Glutamatergic neuron (in vitro differentiated cells): Measurements from ENCODE around the gene UPB1. TPM values are rescaled to one million over a fixed set of nuclear protein-coding genes. Genes with fewer than 3 reads are reported as not detected.
A peak's percentile ranks its signal among the peaks of the same experiment; 100 is the strongest.

ENCODE experiments used
- DNase-seq: peaks from one replicate; pipeline ENCODE4 v3.0.0; 2022
- H3K27ac Mint-ChIP-seq: one replicate; pipeline ENCODE4 v1.8.0; 2020; ENCODE audit warnings: mild to moderate bottlenecking, mixed read lengths, inconsistent platforms; ENCODE audit not compliant: unreplicated experiment
- H3K27me3 Mint-ChIP-seq: one replicate; pipeline ENCODE4 v1.8.0; 2020; ENCODE audit warnings: mild to moderate bottlenecking, moderate library complexity, mixed read lengths, inconsistent platforms; ENCODE audit not compliant: unreplicated experiment
- H3K36me3 Mint-ChIP-seq: one replicate; pipeline ENCODE4 v1.8.0; 2020; ENCODE audit warnings: mild to moderate bottlenecking, mixed read lengths, inconsistent platforms; ENCODE audit not compliant: unreplicated experiment
- H3K4me1 Mint-ChIP-seq: one replicate; pipeline ENCODE4 v1.8.0; 2020; ENCODE audit warnings: mild to moderate bottlenecking, low read depth, mixed read lengths, inconsistent platforms; ENCODE audit not compliant: unreplicated experiment
- H3K4me3 Mint-ChIP-seq: one replicate; pipeline ENCODE4 v1.8.0; 2020; ENCODE audit warnings: mild to moderate bottlenecking, mixed read lengths, inconsistent platforms; ENCODE audit not compliant: unreplicated experiment
- H3K9me3 Mint-ChIP-seq: one replicate; pipeline ENCODE4 v1.8.0; 2020; ENCODE audit warnings: mild to moderate bottlenecking, moderate library complexity, mixed read lengths, inconsistent platforms; ENCODE audit not compliant: unreplicated experiment
- total RNA-seq: library from RNA; stranded (reverse); fragmentation: NEBNext Ultra II Directional; extraction: Animal tissue kit (Norgen Biotek cat#: 25700); gene quantifications from one replicate; pipeline ENCODE4 v1.2.1, GENCODE V29; 2021; ENCODE audit not compliant: unreplicated experiment
- TF ChIP-seq, protein P1 (sequence below): fragments of 200-600 bp; sonication (generic); IDR thresholded peaks from one replicate; pipeline ENCODE4 v1.5.0; 2021; ENCODE audit not compliant: partially characterized antibody, unreplicated experiment

The UPB1 gene
- total RNA-seq, 1 donor from 2014 or later, result 0.37 TPM

DNA sequence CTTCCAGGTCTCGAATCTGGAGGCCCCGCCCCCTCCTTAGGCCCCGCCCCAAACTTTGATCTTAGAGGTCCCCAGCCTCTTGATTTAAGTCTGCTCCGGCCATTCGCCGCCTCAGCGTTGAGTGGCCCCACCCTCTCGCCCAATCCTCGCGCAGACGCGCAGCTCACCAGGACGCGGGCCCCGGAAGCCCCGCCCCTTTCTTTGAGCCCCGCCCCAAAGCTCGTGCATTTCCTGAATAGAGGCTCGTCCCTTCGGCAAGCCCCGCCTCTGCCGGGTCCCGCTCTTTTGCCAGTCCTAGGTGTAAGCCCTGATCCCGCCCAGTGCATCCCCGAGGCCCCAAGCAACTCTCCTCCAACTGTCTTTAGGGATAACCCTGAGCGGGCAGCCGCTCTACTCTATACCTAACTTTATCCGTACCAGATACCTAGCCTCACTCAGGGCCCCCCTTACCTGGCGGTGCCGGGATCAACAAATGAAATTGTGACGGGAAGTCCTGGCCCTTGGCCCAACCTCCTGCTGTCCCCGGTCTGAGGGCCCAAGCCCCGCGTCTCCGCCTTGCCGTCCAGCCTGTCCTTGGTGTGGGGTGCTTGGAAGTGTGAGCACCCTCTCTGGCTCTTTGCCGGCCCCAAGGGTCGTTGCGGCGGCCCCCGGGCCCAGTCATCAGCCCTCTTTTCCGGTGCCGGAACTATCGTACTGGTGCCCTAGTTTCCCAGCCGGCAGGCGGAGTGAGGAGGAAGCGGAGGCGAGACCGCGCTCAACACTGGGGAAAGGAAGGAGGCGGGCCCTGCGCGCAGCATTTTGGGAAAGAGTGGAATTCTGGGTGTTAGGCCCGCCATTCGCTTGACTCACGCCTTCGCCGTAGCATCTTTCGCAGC is 60.3 kb downstream of the UPB1 start, which contains the start of gene SNRPD3:
SNRPD3 (plus strand) TSS at position 835 of the 875 bp plus-strand sequence. CDS start 1,676 bp downstream, outside the sequence.
- Mint-ChIP-seq H3K36me3 (no peaks in the 10 kb centered on the region), H3K9me3 (peaks cover 8% of the 10 kb centered on the region), H3K4me1 (peaks cover 21% of the 10 kb centered on the region), H3K4me3 (peak within 1 kb of the TSS; percentile 99), H3K27me3 (peaks cover 12% of the 10 kb centered on the region), H3K27ac (peak within 1 kb of the TSS; percentile 97)
- peak; percentile 99 for DNase-seq
- TF ChIP-seq, protein P1, sequence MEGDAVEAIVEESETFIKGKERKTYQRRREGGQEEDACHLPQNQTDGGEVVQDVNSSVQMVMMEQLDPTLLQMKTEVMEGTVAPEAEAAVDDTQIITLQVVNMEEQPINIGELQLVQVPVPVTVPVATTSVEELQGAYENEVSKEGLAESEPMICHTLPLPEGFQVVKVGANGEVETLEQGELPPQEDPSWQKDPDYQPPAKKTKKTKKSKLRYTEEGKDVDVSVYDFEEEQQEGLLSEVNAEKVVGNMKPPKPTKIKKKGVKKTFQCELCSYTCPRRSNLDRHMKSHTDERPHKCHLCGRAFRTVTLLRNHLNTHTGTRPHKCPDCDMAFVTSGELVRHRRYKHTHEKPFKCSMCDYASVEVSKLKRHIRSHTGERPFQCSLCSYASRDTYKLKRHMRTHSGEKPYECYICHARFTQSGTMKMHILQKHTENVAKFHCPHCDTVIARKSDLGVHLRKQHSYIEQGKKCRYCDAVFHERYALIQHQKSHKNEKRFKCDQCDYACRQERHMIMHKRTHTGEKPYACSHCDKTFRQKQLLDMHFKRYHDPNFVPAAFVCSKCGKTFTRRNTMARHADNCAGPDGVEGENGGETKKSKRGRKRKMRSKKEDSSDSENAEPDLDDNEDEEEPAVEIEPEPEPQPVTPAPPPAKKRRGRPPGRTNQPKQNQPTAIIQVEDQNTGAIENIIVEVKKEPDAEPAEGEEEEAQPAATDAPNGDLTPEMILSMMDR, result peak; percentile 29

GRCh38 chr22:24559471-24559870 is 64.3 kb downstream of the UPB1 start:
- Mint-ChIP-seq H3K27me3 (peaks cover 8% of the 10 kb centered on the region), H3K27ac (no peak overlapping the region), H3K36me3 (no peaks in the 10 kb centered on the region), H3K4me3 (no peak overlapping the region), H3K9me3 (peaks cover 5% of the 10 kb centered on the region), H3K4me1 (peaks cover 12% of the 10 kb centered on the region)
- TF ChIP-seq, protein P1, result no peak
- no peak for DNase-seq

DNA sequence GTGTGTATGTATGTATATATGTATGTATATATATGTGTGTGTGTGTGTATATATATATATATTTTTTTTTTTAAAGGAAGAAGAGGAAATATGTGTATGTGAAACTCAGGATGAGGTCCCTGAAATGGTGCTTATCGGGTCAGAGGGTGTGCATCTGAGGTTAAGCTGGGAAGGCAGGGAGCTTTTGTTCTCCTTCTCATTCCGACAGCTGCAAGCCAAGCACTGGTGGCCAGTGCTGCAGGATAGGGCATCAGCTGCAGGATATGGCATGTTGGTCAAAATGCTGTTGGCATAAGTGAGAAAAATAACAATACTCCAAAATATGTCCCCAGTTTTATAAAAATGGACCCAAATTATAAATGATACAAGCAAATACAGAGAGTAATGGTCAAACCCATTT is 68.1 kb downstream of the UPB1 start:
- no peak overlapping the region for H3K27ac Mint-ChIP-seq
- H3K4me1 Mint-ChIP-seq, result peaks cover 4% of the 10 kb centered on the region
- H3K27me3 Mint-ChIP-seq, result no peaks in the 10 kb centered on the region
- H3K9me3 Mint-ChIP-seq, result peaks cover 2% of the 10 kb centered on the region
- TF ChIP-seq, protein P1, result no peak
- no peak overlapping the region for H3K4me3 Mint-ChIP-seq
- no peaks in the 10 kb centered on the region for H3K36me3 Mint-ChIP-seq
- DNase-seq, result no peak

GRCh38 chr22:24564376-24565058 is 69.4 kb downstream of the UPB1 start:
- Mint-ChIP-seq H3K36me3 (no peaks in the 10 kb centered on the region), H3K27me3 (no peaks in the 10 kb centered on the region), H3K4me1 (peaks cover 4% of the 10 kb centered on the region), H3K4me3 (peak overlapping the region; percentile 32), H3K27ac (peak overlapping the region; percentile 3), H3K9me3 (no peaks in the 10 kb centered on the region)
- TF ChIP-seq, protein P1, result no peak
- no peak for DNase-seq
